Activated CD8-positive, alpha-beta memory T cell treated with anti-CD3 and anti-CD28 coated beads for 48 hours (primary cell): ENCODE results near the gene PRSS53.

Source experiments
- DNase-seq, 3 experiments: peaks; one replicate each; pipeline ENCODE4 v3.0.0-alpha.2; 2020; ENCODE audit warnings: low read depth in 2 of 3, low spot score in 2 of 3

PRSS53 gene

GRCh38 chr16:31080035-31080629 is 8.6 kb downstream of the PRSS53 start:
- DNase-seq, result no peak

- DNase-seq, result no peak
Measured at GRCh38 chr16:31079342-31079944, 9.3 kb downstream of the PRSS53 start.

- no peak for DNase-seq
Measured at GRCh38 chr16:31078597-31079341, 10.0 kb downstream of the PRSS53 start.

- DNase-seq, result no peak
Measured at GRCh38 chr16:31077592-31078396, 10.9 kb downstream of the PRSS53 start.

- no peak for DNase-seq
Measured at GRCh38 chr16:31077024-31077423, 11.7 kb downstream of the PRSS53 start.

- no peak for DNase-seq
Measured at GRCh38 chr16:31076319-31076718, 12.4 kb downstream of the PRSS53 start.

GRCh38 chr16:31074814-31075183 is 13.9 kb downstream of the PRSS53 start:
- no peak for DNase-seq

GRCh38 chr16:31073970-31074813 is 14.6 kb downstream of the PRSS53 start, which contains the start of the genes ZNF646 and ZNF668:
ZNF646 (plus strand) TSS chr16:31074422; CDS start chr16:31076325, 1,903 bp downstream.
ZNF668 (minus strand) TSS chr16:31074240; CDS start chr16:31064459, 9,781 bp downstream.
- peak; percentile 80 to 95 (median 89) for DNase-seq

- peak; percentile 67 to 80 (median 80) for DNase-seq
Measured at GRCh38 chr16:31073142-31073969, 15.4 kb downstream of the PRSS53 start.

- no peak for DNase-seq
Measured at GRCh38 chr16:31072540-31073141, 16.1 kb downstream of the PRSS53 start.

GRCh38 chr16:31071861-31072260 is 16.9 kb downstream of the PRSS53 start:
- DNase-seq, result no peak

- DNase-seq, result no peak
Measured at GRCh38 chr16:31067342-31067741, 21.4 kb downstream of the PRSS53 start.

- no peak for DNase-seq
Measured at GRCh38 chr16:31064882-31065461, 23.8 kb downstream of the PRSS53 start.

- no peak for DNase-seq
Measured at GRCh38 chr16:31063843-31064611, 24.7 kb downstream of the PRSS53 start.

GRCh38 chr16:31063495-31063842 is 25.3 kb downstream of the PRSS53 start:
- no peak for DNase-seq

- no peak for DNase-seq
Measured at GRCh38 chr16:31061813-31062440, 26.8 kb downstream of the PRSS53 start.

GRCh38 chr16:31061126-31061812 is 27.5 kb downstream of the PRSS53 start:
- no peak for DNase-seq
